IPS-18a (cell line): ENCODE data around the gene NRDE2.

Source experiments
- H3K27ac ChIP-seq: one replicate; pipeline ENCODE4 v1.5.1; 2013; ENCODE audit warnings: low read length
- H3K27me3 ChIP-seq: one replicate; pipeline ENCODE4 v1.6.1; 2013; ENCODE audit warnings: mild to moderate bottlenecking, low read length; ENCODE audit not compliant: control insufficient read depth, insufficient read depth
- H3K36me3 ChIP-seq: one replicate; pipeline ENCODE4 v1.6.1; 2013; ENCODE audit warnings: low read depth, low read length; ENCODE audit not compliant: control insufficient read depth
- H3K4me1 ChIP-seq: one replicate; pipeline ENCODE4 v1.6.1; 2013; ENCODE audit warnings: low read depth, low read length; ENCODE audit not compliant: control insufficient read depth
- H3K4me3 ChIP-seq: one replicate; pipeline ENCODE4 v1.5.1; 2013; ENCODE audit warnings: low read length
- H3K9ac ChIP-seq: one replicate; pipeline ENCODE4 v1.6.1; 2013; ENCODE audit warnings: mild to moderate bottlenecking, low read length, moderate library complexity
- H3K9me3 ChIP-seq: one replicate; pipeline ENCODE4 v1.6.1; 2013; ENCODE audit warnings: low read depth, low read length; ENCODE audit not compliant: control insufficient read depth

NRDE2 gene

GRCh38 chr14:90277581-90278198, 54.1 kb downstream of the NRDE2 start:
- Histone ChIP-seq H3K36me3 (peaks cover 21% of the 10 kb centered on the region), H3K9me3 (no peaks in the 10 kb centered on the region), H3K4me3 (no peak overlapping the region), H3K27me3 (no peaks in the 10 kb centered on the region), H3K27ac (no peak overlapping the region), H3K9ac (no peak overlapping the region), H3K4me1 (no peaks in the 10 kb centered on the region)

- no peak overlapping the region for H3K27ac ChIP-seq
- H3K36me3 ChIP-seq: peaks cover 27% of the 10 kb centered on the region
- no peaks in the 10 kb centered on the region for H3K27me3 ChIP-seq
- no peaks in the 10 kb centered on the region for H3K4me1 ChIP-seq
- H3K9me3 ChIP-seq: no peaks in the 10 kb centered on the region
- H3K4me3 ChIP-seq: no peak overlapping the region
- no peak overlapping the region for H3K9ac ChIP-seq
Observed at GRCh38 chr14:90276646-90277367, 54.9 kb downstream of the NRDE2 start.

- Histone ChIP-seq H3K9me3 (no peaks in the 10 kb centered on the region), H3K36me3 (peaks cover 37% of the 10 kb centered on the region), H3K4me3 (no peak overlapping the region), H3K27me3 (no peaks in the 10 kb centered on the region), H3K27ac (no peak overlapping the region), H3K4me1 (no peaks in the 10 kb centered on the region), H3K9ac (no peak overlapping the region)
Observed at GRCh38 chr14:90275820-90276219, 55.9 kb downstream of the NRDE2 start.

GRCh38 chr14:90275458-90275814, 56.3 kb downstream of the NRDE2 start:
- Histone ChIP-seq H3K27ac (no peak overlapping the region), H3K9ac (no peak overlapping the region), H3K9me3 (no peaks in the 10 kb centered on the region), H3K4me3 (no peak overlapping the region), H3K36me3 (peaks cover 41% of the 10 kb centered on the region), H3K4me1 (no peaks in the 10 kb centered on the region), H3K27me3 (no peaks in the 10 kb centered on the region)

DNA sequence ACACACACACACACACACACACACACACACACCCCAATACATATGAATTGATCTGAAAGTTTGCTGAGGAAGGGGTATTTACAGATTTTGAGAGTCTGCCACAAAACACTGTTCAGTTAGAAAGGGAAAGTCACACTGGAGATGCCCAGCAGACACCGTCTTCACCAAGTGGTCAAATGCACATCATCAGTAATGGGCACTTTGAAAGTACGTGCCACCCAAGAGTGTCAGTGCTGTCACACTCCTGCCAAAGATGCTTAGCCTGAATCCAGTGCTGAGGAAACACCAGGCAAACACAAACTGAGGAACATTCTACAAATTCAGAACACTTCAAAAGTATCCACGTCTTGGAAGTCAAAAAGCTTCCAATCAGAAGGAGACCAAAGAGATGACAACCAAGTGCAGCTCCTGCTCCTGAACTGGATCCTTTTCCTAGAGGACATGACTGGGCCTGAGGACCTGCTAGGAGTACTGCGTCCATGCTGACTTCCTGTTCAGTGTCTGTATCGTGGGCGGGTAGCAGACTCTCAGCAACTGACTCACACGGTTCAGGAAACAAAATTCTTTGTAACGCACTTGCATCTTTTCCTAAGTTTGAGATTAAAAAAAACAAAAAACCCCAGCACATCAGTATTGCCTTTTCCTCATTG, 56.8 kb downstream of the NRDE2 start:
- no peaks in the 10 kb centered on the region for H3K4me1 ChIP-seq
- no peaks in the 10 kb centered on the region for H3K9me3 ChIP-seq
- peaks cover 46% of the 10 kb centered on the region for H3K36me3 ChIP-seq
- H3K27me3 ChIP-seq: no peaks in the 10 kb centered on the region
- H3K9ac ChIP-seq: no peak overlapping the region
- H3K27ac ChIP-seq: no peak overlapping the region
- no peak overlapping the region for H3K4me3 ChIP-seq

DNA sequence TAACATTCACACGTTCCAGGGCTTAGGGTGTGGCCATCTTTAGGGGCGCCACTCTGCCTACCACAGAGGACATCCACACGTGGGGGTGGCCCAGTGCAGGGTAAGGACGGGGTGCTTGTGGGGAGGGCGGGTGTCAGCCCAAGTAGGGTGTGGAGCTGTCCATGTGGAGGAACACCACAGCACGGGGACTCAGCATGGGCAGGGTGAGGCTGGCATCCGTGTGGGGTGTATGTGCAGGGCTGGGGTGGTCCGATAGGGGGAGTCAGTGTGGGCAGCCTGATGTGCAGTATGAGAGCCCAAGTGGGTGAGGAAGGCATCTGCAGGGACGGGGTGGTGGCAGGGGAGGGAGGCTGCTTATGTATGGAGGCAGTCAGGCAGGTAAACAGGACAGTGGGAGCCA, 57.7 kb downstream of the NRDE2 start:
- Histone ChIP-seq H3K4me3 (no peak overlapping the region), H3K36me3 (peaks cover 55% of the 10 kb centered on the region), H3K27me3 (no peaks in the 10 kb centered on the region), H3K27ac (no peak overlapping the region), H3K9me3 (no peaks in the 10 kb centered on the region), H3K4me1 (no peaks in the 10 kb centered on the region), H3K9ac (no peak overlapping the region)

DNA sequence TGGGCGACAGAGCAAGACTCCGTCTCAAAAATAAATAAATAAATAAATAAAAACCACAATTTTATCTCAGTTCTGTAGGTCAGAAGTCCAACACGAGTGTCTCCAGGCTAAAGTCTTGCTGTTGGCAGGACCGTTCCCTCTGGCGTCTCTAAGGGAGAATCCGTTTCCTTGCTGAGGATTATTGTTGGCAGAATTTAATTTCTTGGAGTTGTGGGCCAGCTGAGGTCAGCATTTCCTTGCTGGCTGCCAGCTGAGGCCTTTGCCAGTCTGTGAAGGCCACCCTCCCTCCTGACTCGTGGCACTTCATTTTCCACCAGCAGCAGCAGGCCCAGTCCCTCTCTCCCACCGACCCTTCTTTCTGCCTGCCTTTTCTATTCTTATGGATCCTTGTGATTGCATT, 58.2 kb downstream of the NRDE2 start:
- Histone ChIP-seq H3K9me3 (no peaks in the 10 kb centered on the region), H3K27me3 (no peaks in the 10 kb centered on the region), H3K36me3 (peaks cover 60% of the 10 kb centered on the region), H3K9ac (no peak overlapping the region), H3K4me3 (no peak overlapping the region), H3K4me1 (no peaks in the 10 kb centered on the region), H3K27ac (no peak overlapping the region)

DNA sequence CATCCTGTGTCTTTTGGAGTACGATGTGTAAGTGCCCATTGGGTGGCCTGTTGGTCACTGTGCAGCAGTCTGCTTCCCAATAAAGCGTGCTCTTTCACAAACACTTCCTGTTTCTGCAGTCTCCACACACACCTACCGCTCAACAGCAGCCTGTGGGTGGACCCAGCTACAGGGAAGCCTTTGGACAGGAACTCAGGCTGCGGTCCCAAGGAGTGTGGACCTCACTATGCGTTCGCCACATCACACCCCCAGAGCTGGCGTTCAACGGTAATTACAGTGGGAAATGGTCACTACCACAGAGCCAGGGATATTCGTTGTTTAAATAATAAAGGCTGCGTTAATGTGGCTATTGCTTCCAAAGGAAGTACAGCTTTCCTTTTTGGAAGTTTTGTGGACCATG, 59.2 kb downstream of the NRDE2 start:
- Histone ChIP-seq H3K27me3 (no peaks in the 10 kb centered on the region), H3K4me3 (no peak overlapping the region), H3K9ac (no peak overlapping the region), H3K27ac (no peak overlapping the region), H3K9me3 (no peaks in the 10 kb centered on the region), H3K36me3 (peaks cover 62% of the 10 kb centered on the region), H3K4me1 (no peaks in the 10 kb centered on the region)

- Histone ChIP-seq H3K4me3 (no peak overlapping the region), H3K36me3 (peaks cover 90% of the 10 kb centered on the region)
Observed at GRCh38 chr14:90268420-90268819, 63.3 kb downstream of the NRDE2 start.

DNA sequence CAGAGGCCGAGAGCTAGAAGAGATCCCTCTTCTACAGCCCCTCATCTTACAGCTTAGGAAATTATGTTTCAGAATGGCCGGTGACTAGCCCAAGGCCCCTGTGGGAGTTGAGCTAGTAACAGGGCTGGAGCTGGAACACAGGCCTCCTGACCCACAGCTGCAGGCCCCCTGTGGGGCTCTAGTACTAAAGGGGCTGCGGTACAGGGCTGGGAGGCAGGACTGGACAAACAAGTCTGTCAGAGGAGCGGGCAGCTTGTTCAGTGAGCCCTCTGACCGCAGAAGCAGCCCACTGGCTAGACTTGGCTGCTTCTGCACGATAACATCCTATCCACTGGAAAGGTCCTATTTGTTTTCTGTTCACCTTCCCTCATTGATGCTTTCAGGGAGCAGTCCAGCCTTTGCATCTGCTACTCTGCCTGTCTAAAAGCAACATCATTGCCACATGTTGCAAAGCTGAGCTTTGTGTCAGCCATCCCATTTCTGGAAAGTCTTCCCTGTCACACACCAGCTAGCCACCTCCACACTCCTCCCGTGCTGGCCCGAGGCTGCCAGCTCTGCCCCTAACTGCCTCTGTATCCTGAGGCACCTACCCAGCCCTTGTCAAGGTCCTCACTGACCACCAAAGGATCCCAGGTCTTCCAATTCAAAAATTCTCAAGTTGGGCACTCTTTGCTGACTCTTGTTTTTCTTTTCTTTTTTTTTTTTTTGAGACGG, 65.1 kb downstream of the NRDE2 start:
- H3K27ac ChIP-seq: no peak overlapping the region
- H3K9me3 ChIP-seq: no peaks in the 10 kb centered on the region
- no peak overlapping the region for H3K4me3 ChIP-seq
- H3K4me1 ChIP-seq: no peaks in the 10 kb centered on the region
- H3K27me3 ChIP-seq: no peaks in the 10 kb centered on the region
- no peak overlapping the region for H3K9ac ChIP-seq
- H3K36me3 ChIP-seq: peaks cover 87% of the 10 kb centered on the region

More at GRCh38 chr14:90268420-90268819, 63.3 kb downstream of the NRDE2 start:
- H3K9me3 ChIP-seq: no peaks in the 10 kb centered on the region
- no peaks in the 10 kb centered on the region for H3K27me3 ChIP-seq
- no peaks in the 10 kb centered on the region for H3K4me1 ChIP-seq
- H3K9ac ChIP-seq: no peak overlapping the region
- H3K27ac ChIP-seq: no peak overlapping the region

- no peak overlapping the region for H3K4me3 ChIP-seq
- H3K9ac ChIP-seq: no peak overlapping the region
- H3K27ac ChIP-seq: no peak overlapping the region
- peaks cover 81% of the 10 kb centered on the region for H3K36me3 ChIP-seq
- H3K9me3 ChIP-seq: no peaks in the 10 kb centered on the region
- no peaks in the 10 kb centered on the region for H3K27me3 ChIP-seq
- no peaks in the 10 kb centered on the region for H3K4me1 ChIP-seq
Observed at GRCh38 chr14:90263748-90264449, 67.8 kb downstream of the NRDE2 start.
